HG02938 (cell line): ENCODE measurements around the gene NAALADL1.

ENCODE experiments used
- ATAC-seq: cut with Tn5 transposase; IDR thresholded peaks from one replicate; pipeline ENCODE4 v1.9.1; 2021; ENCODE audit warnings: mild to moderate bottlenecking, moderate library complexity; ENCODE audit not compliant: unreplicated experiment

Gene NAALADL1

GRCh38 chr11:65058419-65059054 is at the start of gene NAALADL1:
Gene NAALADL1, minus strand, starts transcription at chr11:65058553. Its CDS starts 32 bp downstream, at chr11:65058521.
- ATAC-seq = no peak

DNA sequence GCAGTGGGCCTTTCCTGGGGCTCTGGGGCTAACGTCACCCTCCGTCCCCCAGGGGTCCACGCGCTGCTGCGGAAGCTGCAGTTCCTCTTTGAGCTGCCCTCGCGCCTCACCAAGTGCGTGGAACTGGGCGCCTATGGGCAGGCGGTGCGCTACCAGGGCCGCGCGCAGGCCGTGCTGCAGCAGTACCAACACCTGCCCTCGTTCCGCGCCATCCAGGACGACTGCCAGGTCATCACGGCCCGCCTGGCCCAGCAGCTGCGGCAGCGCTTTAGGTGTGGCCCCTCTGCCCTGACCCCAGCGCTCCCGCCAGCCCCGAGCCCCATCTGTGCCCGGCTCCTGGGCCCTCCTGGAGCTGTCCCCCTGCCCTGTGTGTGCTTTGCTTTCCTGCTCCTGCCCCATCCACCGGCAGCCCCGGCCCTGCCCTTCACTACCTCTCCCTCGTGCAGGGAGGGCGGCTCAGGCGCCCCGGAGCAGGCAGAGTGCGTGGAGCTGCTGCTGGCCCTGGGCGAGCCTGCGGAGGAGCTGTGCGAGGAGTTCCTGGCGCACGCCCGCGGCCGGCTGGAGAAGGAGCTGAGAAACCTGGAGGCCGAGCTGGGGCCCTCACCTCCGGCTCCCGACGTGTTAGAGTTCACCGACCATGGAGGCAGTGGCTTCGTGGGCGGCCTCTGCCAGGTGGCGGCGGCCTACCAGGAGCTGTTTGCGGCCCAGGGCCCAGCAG is 49.6 kb upstream of the NAALADL1 start:
- no peak for ATAC-seq

DNA sequence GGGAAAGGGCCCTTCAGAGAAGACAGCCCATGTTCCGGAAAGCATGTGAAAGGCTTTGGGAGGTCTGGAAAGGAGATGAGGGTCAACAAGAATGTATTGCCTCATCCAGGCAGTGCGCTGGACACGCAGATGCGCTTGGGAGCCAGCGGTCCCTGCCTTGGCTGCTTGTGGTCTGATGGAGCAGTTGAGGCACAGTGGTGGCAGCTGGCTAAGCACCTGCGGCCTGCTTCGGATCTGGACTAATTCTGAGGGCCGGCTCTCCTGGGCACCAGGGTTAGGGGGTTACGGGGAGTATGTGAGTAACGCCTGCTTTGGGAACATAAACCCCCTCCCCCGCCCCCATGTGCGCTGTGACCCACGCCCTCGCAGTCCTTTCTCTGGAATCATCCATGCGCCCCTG is 48.7 kb upstream of the NAALADL1 start:
- no peak for ATAC-seq

DNA sequence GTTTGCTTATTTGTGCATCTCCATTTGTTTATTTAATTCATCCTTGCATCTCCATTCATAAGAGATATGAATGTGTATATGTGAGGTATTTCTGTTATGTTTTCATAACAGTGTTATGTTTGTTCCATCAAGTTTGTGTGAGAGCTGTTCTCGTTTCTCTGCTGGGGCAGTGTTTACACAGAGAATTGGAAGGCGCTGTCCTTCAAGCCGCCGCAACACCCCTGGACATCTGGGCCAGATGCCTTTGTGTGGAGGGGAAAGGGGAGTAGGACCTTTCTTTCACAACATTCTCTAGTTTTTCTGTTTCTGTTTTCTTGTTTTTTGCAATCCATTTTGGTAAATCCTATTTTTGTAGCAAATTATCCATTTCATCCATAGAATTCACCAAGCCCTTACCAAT is 46.3 kb upstream of the NAALADL1 start:
- no peak for ATAC-seq

DNA sequence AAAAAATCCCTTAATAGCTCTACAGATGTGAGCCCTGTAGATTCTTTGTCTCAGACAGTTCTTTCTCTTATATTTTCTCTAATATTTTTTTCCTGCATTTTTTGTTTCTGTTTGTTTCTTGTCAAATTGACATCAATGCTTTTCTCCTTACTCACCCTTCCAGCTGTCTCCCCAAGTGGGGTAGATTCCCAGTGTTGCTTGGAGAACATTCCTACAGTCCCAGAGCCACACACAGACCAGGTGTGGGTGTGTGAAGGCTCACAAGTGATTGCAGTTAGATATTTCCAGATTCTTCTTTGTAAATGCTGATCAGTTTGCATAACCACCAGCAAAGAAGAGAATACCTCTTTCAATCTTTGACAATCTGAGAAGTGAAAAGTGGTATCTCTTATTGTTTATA is 45.1 kb upstream of the NAALADL1 start:
- no peak for ATAC-seq

DNA sequence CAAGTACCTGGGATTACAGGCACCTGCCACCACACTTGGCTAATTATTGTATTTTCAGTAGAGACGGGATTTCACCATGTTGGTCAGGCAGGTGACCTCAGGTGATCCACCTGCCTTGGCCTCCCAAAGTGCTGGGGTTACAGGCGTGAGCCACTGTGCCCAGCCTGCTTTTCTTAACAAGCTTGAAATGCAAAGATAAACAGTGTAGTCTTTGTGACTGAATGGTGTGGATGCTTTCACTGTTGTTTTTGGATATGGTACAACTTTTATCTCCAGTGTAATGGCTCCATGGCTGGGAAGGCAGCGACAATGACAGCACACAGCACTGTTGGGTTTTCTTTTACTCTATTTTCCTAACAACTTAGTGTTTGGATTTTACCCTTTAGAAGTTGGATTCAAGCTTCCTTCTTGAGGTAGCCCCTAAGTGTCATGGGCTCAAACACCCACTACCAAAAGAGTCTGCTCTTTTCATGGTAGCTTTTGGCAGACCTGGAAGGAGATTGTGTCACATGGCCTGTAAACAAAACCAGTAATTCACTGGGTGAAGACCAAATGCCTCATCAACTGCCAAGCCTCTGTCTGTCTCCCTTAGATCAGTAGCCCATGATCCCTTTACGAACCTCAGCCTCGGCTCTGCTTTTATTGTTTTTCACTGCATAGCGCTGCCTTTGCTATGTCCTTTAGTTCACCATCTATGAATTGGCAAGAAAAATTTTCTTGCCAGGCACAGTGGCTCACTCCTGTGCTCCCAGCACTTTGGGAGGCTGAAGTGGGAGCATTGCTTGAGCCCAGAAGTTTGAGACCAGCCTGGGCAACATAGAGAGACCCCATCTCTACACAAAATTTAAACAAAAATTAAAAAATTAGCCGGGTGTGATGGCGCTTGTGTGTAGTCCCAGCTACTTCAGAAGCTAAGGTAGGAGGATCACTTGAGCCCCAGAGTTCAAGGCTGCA is 44.1 kb upstream of the NAALADL1 start:
- no peak for ATAC-seq

DNA sequence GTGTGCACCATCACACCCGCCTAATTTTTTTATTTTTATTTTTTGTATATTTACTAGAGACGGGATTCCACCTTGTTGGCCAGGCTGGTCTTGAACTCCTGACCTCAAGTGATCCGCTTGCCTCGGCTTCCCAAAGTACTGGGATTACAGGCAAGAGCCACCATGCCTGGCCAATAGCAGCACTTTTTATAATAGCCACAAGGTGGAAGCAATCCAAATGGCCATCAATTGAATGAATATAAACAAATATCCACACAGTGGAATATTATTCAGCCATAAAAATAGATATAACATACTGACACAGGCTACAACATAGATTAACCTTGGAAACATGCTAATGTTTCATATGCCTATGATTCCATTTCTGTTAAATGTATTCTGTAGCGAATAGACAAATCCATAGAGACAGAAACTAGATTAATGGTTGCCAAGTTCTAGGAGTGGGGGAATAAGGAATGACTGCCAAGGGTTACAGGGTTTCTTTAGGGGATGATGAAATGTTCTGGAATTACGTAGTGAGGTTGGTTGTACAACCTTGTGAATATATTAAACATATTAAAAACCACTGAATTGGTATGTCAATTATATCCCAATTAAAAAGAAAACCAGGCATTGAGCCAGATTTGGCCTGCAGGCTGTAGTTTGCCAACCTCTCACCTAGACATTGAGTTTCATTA is 42.5 kb upstream of the NAALADL1 start:
- ATAC-seq = no peak

DNA sequence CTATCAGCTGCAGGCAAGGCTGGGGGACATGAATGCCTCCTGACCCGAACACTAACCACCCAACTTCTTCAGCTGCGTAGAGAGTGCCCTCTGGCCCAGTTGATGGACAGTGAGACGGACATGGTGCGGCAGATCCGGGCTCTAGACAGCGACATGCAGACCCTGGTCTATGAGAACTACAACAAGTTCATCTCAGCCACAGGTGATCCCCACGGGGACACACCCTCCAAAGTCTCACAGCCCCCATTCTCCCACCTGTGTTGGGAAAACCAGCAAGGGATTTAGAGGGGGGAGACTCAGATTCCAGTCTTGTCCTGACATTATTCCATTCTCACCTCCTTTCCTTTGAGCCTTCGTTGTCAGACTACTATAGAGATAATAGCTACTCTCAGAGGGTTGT is 38.6 kb upstream of the NAALADL1 start:
- ATAC-seq = no peak

DNA sequence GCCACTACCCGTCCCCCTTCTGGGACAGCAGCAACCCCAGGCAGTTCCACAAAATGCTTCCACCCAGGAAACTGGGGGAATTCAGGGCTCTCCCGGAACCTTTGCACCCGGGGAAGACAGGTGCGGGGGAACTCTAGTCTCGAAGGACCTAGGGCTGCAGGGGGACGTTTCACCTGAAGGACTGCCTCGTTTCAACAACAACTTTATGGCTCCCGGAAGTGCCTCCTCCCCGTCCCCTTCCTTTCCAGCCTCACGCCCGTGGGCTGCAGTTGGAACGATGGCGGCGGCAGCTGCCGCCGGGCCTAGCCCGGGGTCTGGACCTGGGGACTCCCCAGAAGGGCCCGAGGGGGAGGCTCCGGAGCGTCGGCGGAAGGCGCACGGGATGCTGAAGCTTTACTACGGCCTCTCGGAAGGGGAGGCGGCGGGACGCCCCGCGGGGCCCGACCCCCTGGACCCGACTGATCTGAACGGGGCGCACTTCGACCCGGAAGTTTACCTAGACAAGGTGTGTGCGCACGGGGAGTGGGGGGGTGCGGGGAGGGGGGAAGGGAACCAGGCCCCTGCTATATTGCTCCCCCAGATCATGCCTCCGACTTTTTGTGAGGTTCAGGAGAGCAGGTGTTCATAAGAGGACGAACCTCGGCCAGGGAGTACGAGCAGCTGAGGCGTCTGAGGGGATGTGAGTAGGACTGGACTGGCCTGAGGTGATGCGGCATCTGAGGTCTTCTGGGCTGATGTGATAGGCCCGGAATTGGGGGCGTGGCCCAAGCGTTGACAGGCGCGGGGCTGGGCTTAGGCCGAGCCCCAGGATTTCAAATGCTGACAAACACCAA is 37.8 kb upstream of the NAALADL1 start, which contains the start of gene VPS51:
TSS of gene VPS51 (plus strand) at position 241 of the 833 bp plus-strand sequence. CDS start at position 278, 37 bp downstream.
- peak; percentile 89 for ATAC-seq

DNA sequence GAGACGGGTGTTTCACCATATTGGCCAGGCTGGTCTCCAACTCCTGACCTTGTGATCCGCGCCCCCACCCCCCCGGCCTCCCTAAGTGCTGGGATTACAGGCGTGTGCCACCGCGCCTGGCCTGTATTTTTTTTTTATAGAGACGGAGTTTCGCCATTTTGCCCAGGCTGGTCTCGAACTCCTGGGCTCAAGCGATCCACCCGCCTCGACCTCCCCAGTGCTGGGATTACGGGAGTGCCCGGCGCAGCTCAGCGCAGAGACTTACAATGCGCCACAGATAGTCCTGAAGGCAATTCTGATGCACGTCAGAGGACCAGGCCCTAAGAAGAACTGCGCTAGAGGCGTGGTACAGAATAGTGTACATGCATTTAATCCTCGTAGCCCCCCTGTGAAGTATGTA is 37.1 kb upstream of the NAALADL1 start:
- no peak for ATAC-seq

GRCh38 chr11:65090628-65091027 is 32.3 kb upstream of the NAALADL1 start:
- ATAC-seq = no peak

DNA sequence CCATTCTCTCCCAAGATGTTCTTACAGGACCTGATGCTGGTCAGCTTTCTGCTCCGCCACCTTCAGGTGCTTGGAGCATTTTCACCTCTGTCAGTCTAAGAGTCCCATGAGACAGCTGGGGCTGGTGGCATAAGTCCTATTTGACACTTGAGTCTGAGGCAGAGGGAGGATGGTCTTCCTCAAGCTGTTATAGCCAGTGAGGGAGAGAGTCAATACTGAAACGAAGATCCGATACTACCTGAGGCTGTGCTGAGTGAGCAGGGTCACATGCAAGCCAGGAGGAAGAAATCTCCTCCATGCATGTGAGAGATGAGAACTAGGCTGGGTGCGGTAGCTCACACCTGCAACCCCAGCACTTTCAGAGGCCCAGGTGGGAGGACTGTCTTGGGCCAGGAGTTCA is 31.3 kb upstream of the NAALADL1 start:
- no peak for ATAC-seq

DNA sequence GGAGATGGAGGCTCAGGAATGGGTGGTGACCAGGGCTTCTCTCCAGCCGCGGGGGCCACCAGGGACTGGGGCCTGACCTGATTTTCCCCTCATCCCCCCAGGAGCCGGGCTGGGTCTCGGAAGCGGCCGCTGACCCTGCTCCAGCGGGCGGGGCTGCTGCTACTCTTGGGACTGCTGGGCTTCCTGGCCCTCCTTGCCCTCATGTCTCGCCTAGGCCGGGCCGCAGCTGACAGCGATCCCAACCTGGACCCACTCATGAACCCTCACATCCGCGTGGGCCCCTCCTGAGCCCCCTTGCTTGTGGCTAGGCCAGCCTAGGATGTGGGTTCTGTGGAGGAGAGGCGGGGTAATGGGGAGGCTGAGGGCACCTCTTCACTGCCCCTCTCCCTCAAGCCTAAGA is 29.5 kb upstream of the NAALADL1 start:
- ATAC-seq = no peak

DNA sequence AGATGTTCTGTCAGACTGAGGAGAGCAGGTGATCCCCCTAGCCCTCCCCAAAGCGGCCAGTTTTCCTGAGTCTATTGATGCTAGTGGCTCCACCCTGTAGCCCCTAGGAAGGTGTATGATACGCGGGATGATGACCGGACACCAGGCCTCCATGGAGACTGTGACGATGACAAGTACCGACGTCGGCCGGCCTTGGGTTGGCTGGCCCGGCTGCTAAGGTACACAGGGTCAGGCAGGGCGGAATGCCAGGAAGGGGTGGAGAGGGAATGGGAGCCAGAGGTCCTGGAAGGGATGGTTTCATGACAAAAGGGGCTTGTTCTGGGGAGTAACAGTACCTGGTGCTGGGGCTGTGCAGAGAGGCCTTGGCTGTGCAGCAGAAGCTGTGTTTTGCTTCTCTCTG is 28.9 kb upstream of the NAALADL1 start:
- ATAC-seq = no peak

DNA sequence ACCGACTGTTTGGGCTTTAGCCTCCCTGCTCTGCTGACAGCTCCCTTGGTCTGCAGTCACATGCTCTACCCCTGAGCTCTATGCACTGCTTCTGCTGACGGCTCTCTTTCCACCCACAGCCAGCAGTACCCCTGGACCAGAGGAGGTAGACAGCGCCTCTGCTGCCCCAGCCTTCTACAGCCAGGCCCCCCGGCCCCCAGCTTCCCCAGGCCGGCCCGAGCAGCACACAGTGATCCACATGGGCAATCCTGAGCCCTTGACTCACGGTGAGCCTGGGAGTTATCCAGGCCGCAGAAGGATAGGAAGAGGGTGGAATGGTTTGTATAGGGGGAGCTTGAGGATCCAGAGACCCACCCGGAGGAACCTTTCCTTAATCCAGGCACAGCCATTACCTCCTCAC is 28.5 kb upstream of the NAALADL1 start:
- ATAC-seq = no peak

DNA sequence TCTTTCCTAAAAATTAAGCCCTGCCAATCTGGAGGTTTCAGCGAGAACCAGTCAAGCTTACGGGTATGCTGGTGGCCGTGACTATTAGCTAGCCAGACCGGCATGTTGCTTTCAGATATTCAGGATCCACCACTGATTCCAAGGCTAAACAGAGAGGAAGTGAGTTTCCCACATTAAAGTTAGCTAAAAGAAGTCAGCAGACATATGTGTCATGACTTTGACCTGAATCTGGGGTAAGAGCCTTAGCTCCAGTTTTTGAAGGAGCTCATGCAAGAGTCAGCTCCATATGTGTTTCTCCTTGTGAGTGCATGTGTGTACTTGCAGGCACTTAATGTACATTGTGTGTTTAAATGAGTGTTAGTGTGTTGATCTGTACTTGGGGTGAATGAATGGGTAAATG is 27.1 kb upstream of the NAALADL1 start:
- ATAC-seq = no peak

GRCh38 chr11:65084598-65085375 is 26.4 kb upstream of the NAALADL1 start:
- peak; percentile 14 for ATAC-seq

GRCh38 chr11:65083834-65084597 is 25.7 kb upstream of the NAALADL1 start, which contains the start of the genes CDCA5 and ZFPL1:
Gene CDCA5, minus strand, starts transcription at chr11:65084040. Its CDS starts 62 bp downstream, at chr11:65083978.
Gene ZFPL1, plus strand, starts transcription at chr11:65084222. Its CDS starts 477 bp downstream, at chr11:65084699.
- peak; percentile 74 for ATAC-seq
